Effector memory CD8-positive, alpha-beta T cell (primary cell): ENCODE measurements around the gene CIAO3.

Source experiments
- ATAC-seq: fragments of 150-1000 bp; cut with Tn5 transposase; replicated peaks from 2 replicates; pipeline ENCODE4 v1.10.0; 2021; ENCODE audit warnings: mild to moderate bottlenecking, moderate library complexity
- DNase-seq, 3 experiments: peaks; one replicate each; pipeline ENCODE4 v3.0.0; 2021
- H3K27ac Mint-ChIP-seq, 2 donors: one replicate each; pipeline ENCODE4 v1.8.0; 2022; ENCODE audit warnings: mild to moderate bottlenecking in 2 of 2, mixed read lengths in 2 of 2, moderate library complexity in 2 of 2
- H3K27me3 Mint-ChIP-seq, 2 donors: one replicate each; pipeline ENCODE4 v1.8.0; 2022; ENCODE audit warnings: mixed read lengths in 2 of 2
- H3K36me3 Mint-ChIP-seq: one replicate; pipeline ENCODE4 v1.8.0; 2022; ENCODE audit warnings: mild to moderate bottlenecking, moderate library complexity, mixed read lengths; ENCODE audit not compliant: insufficient read depth
- H3K4me1 Mint-ChIP-seq, 2 donors: one replicate each; pipeline ENCODE4 v1.8.0; 2022; ENCODE audit warnings: low read depth in 2 of 2, mixed read lengths in 2 of 2
- H3K4me3 Mint-ChIP-seq, 2 donors: one replicate each; pipeline ENCODE4 v1.8.0; 2022; ENCODE audit warnings: mild to moderate bottlenecking in 2 of 2, mixed read lengths in 2 of 2, moderate library complexity in 2 of 2
- H3K9me3 Mint-ChIP-seq, 2 donors: one replicate each; pipeline ENCODE4 v1.8.0; 2022; ENCODE audit warnings: mixed read lengths in 2 of 2

The CIAO3 gene

DNA sequence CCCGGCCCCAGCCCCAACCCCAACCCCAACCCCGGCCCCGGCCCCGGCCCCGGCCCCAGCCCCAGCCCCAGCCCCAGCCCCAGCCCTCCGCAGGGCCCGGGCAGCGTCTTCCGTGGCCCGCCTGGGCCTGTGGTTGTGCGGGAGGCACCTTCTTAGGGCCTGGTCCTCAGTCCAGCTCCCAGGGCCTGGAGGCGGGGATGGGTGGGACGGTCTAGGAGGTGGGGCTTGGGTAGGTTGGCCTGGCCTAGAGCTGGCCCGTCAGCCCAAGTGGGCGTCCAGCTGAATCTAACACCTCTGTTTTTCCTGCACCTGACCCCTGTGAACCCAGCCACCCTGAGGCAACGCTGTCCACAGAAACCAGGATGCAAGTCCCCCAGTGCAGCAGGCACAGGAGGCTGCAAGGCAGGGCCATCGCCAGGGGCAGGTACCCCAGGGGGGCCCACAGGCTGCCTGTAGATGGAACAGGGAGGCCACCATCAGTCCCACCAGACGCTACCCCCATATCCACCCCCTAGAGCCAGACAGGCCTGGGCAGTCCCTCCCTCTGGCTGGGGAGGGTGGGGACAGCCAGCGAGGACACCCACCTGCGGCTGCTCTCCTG, 28.5 kb upstream of the CIAO3 start:
- peaks cover 0 to 6% of the 10 kb centered on the region in 2 donors for H3K27me3 Mint-ChIP-seq
- H3K4me1 Mint-ChIP-seq = no peaks in the 10 kb centered on the region
- H3K9me3 Mint-ChIP-seq = no peaks in the 10 kb centered on the region
- H3K27ac Mint-ChIP-seq = no peak overlapping the region
- ATAC-seq = no peak
- DNase-seq = no peak
- H3K36me3 Mint-ChIP-seq = no peaks in the 10 kb centered on the region
- H3K4me3 Mint-ChIP-seq = no peak overlapping the region

DNA sequence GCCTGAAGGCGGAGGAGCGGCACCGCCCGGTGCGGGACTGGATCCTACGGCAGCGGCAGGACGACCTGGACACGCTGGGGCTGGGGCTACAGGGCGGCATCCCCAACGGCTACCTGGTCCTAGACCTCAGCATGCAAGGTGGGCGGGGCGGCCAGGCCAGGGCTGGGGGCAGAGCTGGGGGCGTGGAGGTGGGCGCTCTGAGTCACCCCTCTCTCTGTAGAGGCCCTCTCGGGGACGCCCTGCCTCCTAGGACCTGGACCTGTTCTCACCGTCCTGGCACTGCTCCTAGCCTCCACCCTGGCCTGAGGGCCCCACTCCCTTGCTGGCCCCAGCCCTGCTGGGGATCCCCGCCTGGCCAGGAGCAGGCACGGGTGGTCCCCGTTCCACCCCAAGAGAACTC, 27.6 kb upstream of the CIAO3 start:
- H3K9me3 Mint-ChIP-seq = no peaks in the 10 kb centered on the region
- no peaks in the 10 kb centered on the region for H3K4me1 Mint-ChIP-seq
- H3K27ac Mint-ChIP-seq = no peak overlapping the region
- ATAC-seq (no peak), DNase-seq (no peak)
- no peak overlapping the region for H3K4me3 Mint-ChIP-seq
- no peaks in the 10 kb centered on the region for H3K36me3 Mint-ChIP-seq
- H3K27me3 Mint-ChIP-seq = peaks cover 0 to 6% of the 10 kb centered on the region in 2 donors

GRCh38 chr16:767743-768235, 27.0 kb upstream of the CIAO3 start:
- Mint-ChIP-seq H3K4me1 (no peaks in the 10 kb centered on the region), H3K27me3 (peaks cover 0 to 6% of the 10 kb centered on the region in 2 donors), H3K36me3 (no peaks in the 10 kb centered on the region), H3K9me3 (no peaks in the 10 kb centered on the region), H3K4me3 (no peak overlapping the region), H3K27ac (no peak overlapping the region)
- DNase-seq = no peak
- ATAC-seq = no peak

DNA sequence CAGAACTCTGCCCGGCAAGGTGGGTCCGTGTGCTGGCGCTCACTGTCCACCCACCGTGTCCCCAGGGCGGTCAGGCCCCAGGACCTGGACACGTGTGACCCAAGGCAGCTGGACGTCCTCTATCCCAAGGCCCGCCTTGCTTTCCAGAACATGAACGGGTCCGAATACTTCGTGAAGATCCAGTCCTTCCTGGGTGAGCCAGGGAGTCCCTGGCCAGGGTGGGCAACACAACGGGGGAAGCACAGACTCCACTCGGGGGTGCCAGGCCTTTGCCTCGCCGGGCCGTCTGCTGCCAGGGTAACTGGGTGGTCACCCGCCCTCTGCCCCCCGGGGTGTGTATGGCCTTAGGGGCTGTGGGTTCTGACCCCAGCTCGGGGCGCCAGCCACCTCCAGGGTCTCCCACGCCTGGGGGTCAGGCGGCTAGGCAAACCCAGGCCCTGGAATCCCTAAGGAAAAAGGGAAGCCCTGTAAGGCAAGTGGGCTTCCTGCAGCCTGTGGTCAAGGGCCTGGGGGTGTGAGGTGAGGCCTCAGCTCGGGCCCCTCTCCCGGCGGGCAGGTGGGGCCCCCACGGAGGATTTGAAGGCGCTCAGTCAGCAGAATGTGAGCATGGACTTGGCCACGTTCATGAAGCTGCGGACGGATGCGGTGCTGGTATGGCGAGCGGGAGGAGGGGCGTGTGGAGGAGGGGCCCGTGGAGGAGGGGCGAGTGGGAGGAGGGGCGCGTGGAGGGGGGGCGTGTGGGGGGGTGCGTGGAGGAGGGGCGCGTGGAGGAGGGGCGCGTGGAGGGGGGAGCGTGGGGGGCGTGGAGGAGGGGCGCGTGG, 26.2 kb upstream of the CIAO3 start:
- no peaks in the 10 kb centered on the region for H3K36me3 Mint-ChIP-seq
- no peaks in the 10 kb centered on the region for H3K4me1 Mint-ChIP-seq
- H3K9me3 Mint-ChIP-seq = no peaks in the 10 kb centered on the region
- no peak overlapping the region for H3K4me3 Mint-ChIP-seq
- DNase-seq (no peak), ATAC-seq (no peak)
- H3K27ac Mint-ChIP-seq = no peak overlapping the region
- peaks cover 0 to 6% of the 10 kb centered on the region in 2 donors for H3K27me3 Mint-ChIP-seq

DNA sequence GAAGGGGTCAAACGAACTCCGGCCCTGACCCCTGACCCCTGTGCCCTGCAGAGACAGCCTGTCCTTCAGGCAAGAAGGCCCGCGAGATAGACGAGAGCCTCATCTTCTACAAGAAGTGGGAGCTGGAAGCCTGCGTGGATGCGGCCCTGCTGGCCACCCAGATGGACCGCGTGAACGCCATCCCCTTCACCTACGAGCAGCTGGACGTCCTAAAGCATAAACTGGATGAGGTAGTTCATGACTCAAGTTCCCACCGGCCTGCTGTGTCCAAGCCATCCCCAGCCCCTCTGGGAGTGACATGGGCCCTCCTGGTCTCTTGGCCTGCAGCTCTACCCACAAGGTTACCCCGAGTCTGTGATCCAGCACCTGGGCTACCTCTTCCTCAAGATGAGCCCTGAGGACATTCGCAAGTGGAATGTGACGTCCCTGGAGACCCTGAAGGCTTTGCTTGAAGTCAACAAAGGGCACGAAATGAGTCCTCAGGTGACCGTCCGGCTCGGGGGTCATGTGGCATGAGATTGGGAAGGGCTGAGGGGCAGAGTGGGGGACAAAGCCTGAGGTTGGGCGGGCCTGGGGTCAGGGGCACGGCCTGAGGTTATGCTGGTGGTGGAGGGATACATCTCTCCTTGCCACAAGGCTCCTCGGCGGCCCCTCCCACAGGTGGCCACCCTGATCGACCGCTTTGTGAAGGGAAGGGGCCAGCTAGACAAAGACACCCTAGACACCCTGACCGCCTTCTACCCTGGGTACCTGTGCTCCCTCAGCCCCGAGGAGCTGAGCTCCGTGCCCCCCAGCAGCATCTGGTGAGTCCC, 25.4 kb upstream of the CIAO3 start:
- peaks cover 0 to 6% of the 10 kb centered on the region in 2 donors for H3K27me3 Mint-ChIP-seq
- DNase-seq (no peak), ATAC-seq (no peak)
- H3K36me3 Mint-ChIP-seq = no peaks in the 10 kb centered on the region
- H3K9me3 Mint-ChIP-seq = no peaks in the 10 kb centered on the region
- no peaks in the 10 kb centered on the region for H3K4me1 Mint-ChIP-seq
- H3K4me3 Mint-ChIP-seq = no peak overlapping the region
- no peak overlapping the region for H3K27ac Mint-ChIP-seq

- Mint-ChIP-seq H3K36me3 (no peaks in the 10 kb centered on the region), H3K27ac (no peak overlapping the region), H3K4me3 (no peak overlapping the region), H3K4me1 (no peaks in the 10 kb centered on the region), H3K9me3 (no peaks in the 10 kb centered on the region), H3K27me3 (peaks cover 0 to 6% of the 10 kb centered on the region in 2 donors)
- ATAC-seq (no peak), DNase-seq (no peak)
Measured at GRCh38 chr16:765488-765865, 24.7 kb upstream of the CIAO3 start.

DNA sequence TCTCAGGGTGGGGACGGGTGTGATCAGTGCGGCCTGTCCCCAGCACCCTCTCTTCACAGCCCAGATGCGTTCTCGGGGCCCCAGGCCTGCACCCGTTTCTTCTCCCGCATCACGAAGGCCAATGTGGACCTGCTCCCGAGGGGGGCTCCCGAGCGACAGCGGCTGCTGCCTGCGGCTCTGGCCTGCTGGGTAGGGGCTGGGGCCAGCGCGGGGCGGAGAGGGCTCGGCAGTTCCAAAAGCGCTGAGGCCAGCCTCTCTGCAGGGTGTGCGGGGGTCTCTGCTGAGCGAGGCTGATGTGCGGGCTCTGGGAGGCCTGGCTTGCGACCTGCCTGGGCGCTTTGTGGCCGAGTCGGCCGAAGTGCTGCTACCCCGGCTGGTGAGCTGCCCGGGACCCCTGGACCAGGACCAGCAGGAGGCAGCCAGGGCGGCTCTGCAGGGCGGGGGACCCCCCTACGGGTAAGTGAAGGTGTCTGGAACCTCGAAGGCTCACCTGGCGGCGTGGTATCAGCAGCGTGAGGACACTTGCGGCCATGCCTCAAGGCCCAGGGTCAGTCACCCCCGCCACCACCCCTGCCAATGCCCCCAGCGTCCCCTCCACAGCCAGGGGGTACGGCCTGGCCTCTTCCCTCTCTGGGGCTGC, 24.2 kb upstream of the CIAO3 start:
- no peak for ATAC-seq
- no peaks in the 10 kb centered on the region for H3K36me3 Mint-ChIP-seq
- H3K27me3 Mint-ChIP-seq = peaks cover 0 to 6% of the 10 kb centered on the region in 2 donors
- no peaks in the 10 kb centered on the region for H3K9me3 Mint-ChIP-seq
- H3K4me1 Mint-ChIP-seq = no peaks in the 10 kb centered on the region
- no peak overlapping the region for H3K4me3 Mint-ChIP-seq
- DNase-seq = no peak
- H3K27ac Mint-ChIP-seq = no peak overlapping the region

GRCh38 chr16:764184-764750, 23.5 kb upstream of the CIAO3 start:
- Mint-ChIP-seq H3K4me1 (no peaks in the 10 kb centered on the region), H3K9me3 (no peaks in the 10 kb centered on the region), H3K27me3 (peaks cover 0 to 6% of the 10 kb centered on the region in 2 donors), H3K36me3 (no peaks in the 10 kb centered on the region), H3K27ac (no peak overlapping the region), H3K4me3 (no peak overlapping the region)
- ATAC-seq (no peak), DNase-seq (no peak)

GRCh38 chr16:763369-764183, 22.8 kb upstream of the CIAO3 start:
- Mint-ChIP-seq H3K4me1 (no peaks in the 10 kb centered on the region), H3K27me3 (peaks cover 0 to 6% of the 10 kb centered on the region in 2 donors), H3K9me3 (no peaks in the 10 kb centered on the region), H3K27ac (no peak overlapping the region), H3K36me3 (no peaks in the 10 kb centered on the region), H3K4me3 (no peak overlapping the region)
- DNase-seq = no peak
- ATAC-seq = no peak

GRCh38 chr16:762595-763268, 21.9 kb upstream of the CIAO3 start:
- Mint-ChIP-seq H3K4me1 (peaks cover 0 to 1% of the 10 kb centered on the region in 2 donors), H3K36me3 (no peaks in the 10 kb centered on the region)

GRCh38 chr16:761625-762513, 21.1 kb upstream of the CIAO3 start:
- no peaks in the 10 kb centered on the region for H3K9me3 Mint-ChIP-seq
- DNase-seq = no peak
- peaks cover 6 to 17% of the 10 kb centered on the region in 2 donors for H3K27me3 Mint-ChIP-seq
- no peaks in the 10 kb centered on the region for H3K36me3 Mint-ChIP-seq
- no peak overlapping the region for H3K27ac Mint-ChIP-seq
- ATAC-seq = no peak
- no peak overlapping the region for H3K4me3 Mint-ChIP-seq
- H3K4me1 Mint-ChIP-seq = peaks cover 0 to 3% of the 10 kb centered on the region in 2 donors

More at GRCh38 chr16:762595-763268, 21.9 kb upstream of the CIAO3 start:
- no peaks in the 10 kb centered on the region for H3K9me3 Mint-ChIP-seq
- H3K4me3 Mint-ChIP-seq = no peak overlapping the region
- DNase-seq = no peak
- H3K27ac Mint-ChIP-seq = no peak overlapping the region
- H3K27me3 Mint-ChIP-seq = peaks cover 3 to 9% of the 10 kb centered on the region in 2 donors
- no peak for ATAC-seq
